ENCODE measurements around the gene GPR55.

DNA sequence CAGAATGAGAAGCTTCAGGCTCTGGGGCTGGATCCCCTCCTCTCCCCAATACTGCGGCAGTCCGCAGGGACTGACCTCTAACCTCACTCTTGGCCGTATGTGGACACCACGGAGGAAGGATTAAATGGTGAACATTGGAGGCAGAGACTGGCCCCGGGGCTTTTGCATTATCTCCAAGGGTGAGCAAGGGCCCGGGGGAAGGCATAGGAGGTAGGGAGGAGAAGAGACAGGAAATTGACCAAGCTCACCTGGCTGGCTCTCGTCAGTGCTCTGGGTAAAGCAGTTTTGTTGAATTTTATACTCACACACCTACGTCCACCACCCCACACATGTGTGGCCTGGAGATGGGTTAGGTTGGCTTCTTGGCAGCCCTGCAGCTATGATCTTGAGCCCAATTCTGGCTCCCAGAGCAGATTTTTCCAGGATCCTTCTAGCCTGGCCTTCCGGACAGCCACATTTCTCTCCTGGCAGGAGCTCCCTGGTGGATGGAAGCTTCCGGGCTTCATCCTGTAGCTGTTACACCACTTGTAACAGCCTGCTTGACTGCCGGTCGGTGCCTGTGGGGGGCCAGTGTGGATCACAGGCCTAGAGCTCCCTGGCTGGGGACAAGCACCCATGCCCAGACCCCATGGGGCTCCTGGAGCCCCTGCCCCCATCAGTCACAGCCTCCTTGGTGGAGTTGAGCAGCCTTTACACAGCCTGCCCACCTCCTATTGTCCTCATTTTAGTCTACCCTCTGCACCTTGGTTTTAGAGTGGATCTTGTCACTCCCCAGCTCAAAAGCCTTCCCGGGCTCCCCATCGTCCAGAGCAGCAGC is 52.7 kb downstream of the GPR55 start:
- TF ChIP-seq, protein P1, sequence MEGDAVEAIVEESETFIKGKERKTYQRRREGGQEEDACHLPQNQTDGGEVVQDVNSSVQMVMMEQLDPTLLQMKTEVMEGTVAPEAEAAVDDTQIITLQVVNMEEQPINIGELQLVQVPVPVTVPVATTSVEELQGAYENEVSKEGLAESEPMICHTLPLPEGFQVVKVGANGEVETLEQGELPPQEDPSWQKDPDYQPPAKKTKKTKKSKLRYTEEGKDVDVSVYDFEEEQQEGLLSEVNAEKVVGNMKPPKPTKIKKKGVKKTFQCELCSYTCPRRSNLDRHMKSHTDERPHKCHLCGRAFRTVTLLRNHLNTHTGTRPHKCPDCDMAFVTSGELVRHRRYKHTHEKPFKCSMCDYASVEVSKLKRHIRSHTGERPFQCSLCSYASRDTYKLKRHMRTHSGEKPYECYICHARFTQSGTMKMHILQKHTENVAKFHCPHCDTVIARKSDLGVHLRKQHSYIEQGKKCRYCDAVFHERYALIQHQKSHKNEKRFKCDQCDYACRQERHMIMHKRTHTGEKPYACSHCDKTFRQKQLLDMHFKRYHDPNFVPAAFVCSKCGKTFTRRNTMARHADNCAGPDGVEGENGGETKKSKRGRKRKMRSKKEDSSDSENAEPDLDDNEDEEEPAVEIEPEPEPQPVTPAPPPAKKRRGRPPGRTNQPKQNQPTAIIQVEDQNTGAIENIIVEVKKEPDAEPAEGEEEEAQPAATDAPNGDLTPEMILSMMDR (IDR thresholded peaks at IDR 0.05 in 8 of 11, conservative IDR thresholded peaks at IDR 0.05 in 3 of 11): no peak
- TF ChIP-seq POLR2AphosphoS5 (IDR thresholded peaks at IDR 0.05) (no peak), POLR2A (IDR thresholded peaks at IDR 0.05) (no peak)
